ENCODE measurements around the gene ALOX15B.

Gene ALOX15B, protein sequence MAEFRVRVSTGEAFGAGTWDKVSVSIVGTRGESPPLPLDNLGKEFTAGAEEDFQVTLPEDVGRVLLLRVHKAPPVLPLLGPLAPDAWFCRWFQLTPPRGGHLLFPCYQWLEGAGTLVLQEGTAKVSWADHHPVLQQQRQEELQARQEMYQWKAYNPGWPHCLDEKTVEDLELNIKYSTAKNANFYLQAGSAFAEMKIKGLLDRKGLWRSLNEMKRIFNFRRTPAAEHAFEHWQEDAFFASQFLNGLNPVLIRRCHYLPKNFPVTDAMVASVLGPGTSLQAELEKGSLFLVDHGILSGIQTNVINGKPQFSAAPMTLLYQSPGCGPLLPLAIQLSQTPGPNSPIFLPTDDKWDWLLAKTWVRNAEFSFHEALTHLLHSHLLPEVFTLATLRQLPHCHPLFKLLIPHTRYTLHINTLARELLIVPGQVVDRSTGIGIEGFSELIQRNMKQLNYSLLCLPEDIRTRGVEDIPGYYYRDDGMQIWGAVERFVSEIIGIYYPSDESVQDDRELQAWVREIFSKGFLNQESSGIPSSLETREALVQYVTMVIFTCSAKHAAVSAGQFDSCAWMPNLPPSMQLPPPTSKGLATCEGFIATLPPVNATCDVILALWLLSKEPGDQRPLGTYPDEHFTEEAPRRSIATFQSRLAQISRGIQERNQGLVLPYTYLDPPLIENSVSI

DNA sequence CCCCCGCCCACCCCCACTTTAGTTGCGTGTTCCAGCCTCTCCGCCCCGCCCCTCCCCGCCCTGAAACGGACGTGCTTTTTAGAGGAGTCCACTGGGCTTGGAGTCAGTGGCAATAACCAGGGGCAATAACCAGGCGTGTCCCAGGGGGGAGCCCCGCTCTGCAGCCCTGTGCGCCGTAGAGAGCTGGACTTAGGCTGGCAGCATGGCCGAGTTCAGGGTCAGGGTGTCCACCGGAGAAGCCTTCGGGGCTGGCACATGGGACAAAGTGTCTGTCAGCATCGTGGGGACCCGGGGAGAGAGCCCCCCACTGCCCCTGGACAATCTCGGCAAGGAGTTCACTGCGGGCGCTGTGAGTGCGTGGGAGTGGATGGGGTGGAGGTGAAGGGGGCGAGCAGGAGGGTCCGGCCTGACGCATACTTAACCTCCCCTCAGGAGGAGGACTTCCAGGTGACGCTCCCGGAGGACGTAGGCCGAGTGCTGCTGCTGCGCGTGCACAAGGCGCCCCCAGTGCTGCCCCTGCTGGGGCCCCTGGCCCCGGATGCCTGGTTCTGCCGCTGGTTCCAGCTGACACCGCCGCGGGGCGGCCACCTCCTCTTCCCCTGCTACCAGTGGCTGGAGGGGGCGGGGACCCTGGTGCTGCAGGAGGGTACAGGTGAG is at the start of gene ALOX15B:
TSS of gene ALOX15B (plus strand) at position 106 of the 657 bp plus-strand sequence. CDS start at position 203, 97 bp downstream.
- no peak for DNase-seq

DNA sequence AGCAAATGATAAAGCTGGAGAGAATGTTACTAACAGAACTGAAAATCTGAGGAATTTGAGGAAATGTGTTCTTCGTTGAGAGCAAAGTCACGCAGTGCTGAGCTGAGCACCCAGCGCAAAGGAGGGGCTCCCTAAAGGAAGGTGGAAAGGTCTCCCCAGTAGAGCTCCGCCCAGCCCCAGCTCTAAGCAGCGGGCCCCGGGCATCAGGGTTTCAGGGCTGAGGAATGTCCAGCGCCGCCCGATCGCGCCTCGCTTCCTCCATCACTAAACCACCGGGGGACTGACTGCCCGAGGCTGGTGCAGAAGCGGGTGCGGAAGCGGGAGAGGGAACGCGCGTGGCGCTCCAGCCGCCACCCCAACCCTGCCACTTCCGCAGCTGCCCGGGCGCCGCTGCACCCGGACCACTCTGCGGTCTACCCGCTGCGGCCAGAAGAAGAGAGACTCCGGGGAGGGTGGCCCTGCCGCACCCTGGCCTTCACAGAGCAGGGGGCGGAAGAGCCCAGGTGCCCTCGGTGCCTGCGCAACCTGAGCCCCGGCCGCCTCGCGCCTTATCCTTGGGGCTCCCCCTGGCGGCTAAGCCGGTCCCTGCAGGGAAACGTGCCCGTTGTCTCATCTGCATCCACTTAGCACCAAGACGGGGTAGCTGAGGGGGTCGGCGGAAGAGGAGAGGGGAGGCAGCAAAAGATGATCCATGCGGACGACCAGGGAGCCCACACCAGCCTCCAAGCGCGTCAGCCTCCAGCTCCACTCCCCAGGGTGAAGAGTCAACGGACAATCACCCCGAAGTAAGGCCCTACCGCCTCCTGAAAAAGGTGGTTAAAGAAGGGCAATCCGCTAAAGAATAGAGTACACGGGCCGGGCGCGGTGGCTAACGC is 48.8 kb upstream of the ALOX15B start:
- DNase-seq: peak; percentile 48

DNA sequence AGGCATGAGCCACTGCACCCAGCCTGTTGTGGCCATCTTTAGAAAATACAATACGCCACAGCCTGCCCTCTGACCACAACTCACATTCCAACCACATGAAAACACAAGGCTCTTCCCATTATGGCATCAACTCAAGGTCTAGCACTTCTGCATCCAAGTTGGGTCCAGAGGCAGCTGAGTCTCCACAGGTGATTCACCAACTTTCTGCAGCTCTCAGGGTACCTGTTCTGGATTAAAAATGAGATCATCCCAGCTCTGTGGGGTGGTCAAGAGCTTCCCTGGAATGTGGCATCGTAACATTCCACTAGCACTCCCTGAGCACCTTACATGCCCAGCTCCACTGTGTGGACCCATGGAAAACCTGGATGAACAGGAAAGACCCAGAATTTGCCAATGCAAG is 46.3 kb upstream of the ALOX15B start:
- DNase-seq: no peak

DNA sequence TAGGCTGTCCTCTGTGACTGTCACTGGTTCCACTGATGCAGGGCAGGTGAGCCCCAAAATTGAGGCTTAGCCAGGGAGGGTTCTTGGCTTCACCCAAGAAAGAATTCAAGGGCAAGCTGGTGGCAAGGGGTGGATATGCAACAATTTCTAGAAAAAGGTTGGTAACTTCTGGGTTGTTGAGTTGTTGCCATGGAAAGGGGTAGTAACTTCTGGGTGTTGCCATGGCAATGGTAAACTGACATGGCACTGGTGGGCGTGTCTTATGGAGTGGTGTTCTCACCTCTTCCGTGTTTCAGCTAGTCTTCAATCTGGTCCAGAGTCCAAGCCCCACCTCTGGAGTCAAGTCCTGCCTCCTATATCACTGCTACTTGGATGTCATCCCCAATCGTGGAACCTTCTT is 45.9 kb upstream of the ALOX15B start:
- no peak for DNase-seq

DNA sequence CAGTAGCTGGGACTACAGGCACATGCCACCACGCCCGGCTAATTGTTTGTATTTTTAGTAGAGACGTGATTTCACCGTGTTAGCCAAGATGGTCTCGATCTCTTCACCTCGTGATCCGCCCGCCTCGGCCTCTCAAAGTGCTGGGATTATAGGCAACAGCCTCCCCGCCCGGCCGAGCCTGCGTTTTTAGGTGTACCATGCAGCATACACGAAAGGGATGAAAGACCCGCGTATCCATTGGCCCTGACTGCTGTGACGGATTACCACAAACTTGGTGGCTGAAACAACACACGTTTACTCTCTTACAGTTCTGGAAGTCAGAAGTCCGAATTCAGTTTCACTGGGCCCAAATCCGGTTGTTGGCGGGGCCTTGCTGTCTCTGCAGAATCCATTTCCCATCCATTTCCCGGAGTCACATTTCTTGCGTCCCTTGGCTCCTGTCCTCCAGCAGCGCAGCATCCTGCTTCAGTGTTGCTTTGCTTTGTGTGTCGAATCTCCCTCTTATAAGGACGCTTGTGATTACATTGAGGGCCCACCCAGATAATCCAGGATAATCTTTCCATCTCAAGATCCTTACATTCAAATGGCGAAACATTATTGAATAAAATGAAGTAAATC is 44.8 kb upstream of the ALOX15B start:
- DNase-seq: no peak

DNA sequence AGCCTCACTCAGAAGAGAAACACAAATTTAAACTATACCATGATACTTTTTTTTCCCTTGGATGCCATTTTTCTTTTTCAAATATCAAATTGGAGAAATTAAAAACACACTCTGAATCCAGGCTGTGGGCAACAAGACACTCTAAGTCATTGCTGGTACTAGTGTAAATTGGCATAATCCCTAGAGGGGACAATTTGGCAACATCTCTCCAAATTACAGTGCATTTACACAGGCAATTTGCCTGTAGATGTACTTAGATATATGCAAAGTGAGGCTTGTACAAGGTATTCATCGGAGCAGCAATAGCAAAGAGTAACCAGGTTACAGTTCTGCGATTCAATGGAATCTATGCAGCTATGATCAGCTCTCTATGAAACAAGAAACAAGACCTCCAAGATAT is 43.1 kb upstream of the ALOX15B start:
- DNase-seq: no peak

DNA sequence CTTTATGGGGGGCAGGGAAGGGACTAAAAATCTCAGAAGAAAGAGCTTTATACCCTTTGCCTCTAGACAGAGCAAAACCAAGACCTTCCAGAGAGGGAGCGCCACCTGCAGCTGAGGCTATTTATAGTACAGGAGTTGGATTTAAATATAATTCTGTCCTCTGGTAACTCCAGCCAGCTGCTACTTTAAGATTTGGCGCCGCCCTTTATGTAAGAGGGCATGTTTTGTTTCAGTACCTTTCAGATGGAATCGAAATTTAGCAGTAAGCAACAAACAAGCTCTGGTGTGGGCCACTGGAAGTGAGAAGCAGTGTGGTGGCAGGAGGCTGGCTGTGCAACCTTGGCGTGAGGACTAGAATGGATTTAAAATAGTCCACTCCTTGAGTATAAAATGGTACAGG is 41.7 kb upstream of the ALOX15B start:
- DNase-seq: no peak

DNA sequence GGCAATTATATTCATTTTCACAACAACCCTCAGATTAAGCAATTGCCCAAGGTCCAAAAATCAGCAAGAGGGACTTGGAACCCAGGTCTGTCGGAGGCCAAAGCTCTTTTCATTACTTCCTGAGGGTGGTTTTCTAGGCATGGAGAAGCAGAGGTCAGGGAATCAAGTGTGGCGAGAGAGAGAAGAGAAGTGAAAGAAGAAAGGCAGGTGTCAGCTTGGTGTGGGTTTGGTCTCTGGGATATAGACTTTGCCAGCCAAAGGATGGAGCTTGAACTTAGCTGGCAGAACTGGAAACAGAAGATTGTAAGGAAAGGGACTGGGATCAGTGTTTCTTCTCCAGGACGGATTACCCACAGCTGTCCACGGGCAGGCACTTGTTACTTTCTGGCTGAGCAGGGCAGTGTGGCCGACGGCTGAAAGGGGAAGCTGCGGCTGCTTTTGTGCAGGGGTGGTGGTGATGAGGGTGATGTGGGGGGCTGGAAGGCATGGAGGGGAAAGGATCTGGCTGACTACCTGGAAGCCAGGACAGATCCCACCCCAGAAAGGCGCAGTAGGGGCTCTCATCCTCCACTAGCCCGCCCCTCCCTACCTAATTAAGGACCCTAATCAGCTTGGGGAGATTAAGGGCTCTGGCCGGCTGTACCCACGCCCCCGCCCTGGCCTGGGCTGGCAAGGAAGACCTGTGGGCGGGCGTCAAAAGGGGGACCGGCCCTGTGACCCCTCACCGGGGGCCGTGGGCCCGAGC is 36.7 kb upstream of the ALOX15B start, which contains the start of gene GUCY2D:
TSS of gene GUCY2D (plus strand) at position 640 of the 745 bp plus-strand sequence. CDS start 433 bp downstream, outside the sequence.
- no peak for DNase-seq

DNA sequence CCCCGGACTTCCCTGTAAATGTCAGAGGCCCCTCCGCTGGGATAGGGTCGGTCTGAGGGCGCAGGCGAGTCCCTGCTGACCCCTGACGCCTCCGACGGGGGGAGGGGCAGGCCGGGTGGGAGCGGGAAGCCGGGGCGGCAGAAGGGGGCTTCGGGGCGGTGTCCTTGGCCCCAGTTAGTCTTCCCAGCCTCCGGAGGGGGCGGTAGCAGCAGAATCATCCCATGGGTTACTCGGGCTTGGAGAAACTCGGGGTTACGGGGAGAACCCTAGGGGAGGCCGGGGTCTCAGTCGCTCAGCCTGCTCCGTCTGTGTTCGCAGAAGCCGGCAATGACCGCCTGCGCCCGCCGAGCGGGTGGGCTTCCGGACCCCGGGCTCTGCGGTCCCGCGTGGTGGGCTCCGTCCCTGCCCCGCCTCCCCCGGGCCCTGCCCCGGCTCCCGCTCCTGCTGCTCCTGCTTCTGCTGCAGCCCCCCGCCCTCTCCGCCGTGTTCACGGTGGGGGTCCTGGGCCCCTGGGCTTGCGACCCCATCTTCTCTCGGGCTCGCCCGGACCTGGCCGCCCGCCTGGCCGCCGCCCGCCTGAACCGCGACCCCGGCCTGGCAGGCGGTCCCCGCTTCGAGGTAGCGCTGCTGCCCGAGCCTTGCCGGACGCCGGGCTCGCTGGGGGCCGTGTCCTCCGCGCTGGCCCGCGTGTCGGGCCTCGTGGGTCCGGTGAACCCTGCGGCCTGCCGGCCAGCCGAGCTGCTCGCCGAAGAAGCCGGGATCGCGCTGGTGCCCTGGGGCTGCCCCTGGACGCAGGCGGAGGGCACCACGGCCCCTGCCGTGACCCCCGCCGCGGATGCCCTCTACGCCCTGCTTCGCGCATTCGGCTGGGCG is 35.9 kb upstream of the ALOX15B start:
- no peak for DNase-seq

DNA sequence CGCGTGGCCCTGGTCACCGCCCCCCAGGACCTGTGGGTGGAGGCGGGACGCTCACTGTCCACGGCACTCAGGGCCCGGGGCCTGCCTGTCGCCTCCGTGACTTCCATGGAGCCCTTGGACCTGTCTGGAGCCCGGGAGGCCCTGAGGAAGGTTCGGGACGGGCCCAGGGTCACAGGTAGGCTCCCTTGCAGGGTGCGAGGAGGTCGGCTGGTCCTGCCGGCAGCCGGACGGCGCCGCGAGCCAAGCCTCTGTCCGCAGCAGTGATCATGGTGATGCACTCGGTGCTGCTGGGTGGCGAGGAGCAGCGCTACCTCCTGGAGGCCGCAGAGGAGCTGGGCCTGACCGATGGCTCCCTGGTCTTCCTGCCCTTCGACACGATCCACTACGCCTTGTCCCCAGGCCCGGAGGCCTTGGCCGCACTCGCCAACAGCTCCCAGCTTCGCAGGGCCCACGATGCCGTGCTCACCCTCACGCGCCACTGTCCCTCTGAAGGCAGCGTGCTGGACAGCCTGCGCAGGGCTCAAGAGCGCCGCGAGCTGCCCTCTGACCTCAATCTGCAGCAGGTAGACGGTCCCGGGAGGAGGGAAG is 35.2 kb upstream of the ALOX15B start:
- DNase-seq: no peak

DNA sequence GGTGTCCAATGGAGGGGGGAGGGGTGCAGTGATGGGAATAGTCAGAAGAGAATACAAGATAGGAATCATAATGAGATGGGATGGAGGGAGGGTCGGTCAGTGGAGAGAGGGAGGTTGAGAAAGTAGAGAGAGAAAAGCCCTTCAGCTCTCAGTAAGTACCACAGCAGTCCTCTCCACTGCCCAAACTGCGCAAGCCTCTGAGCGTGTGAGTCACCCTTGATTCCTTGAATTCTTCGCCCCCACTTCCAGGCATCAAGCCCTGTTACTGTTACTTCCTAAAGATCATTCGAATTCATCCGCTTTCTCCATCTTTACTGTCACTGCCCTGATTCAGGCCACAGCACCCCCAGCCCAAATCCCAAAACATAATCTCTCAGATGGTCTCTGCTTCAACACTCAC is 34.0 kb upstream of the ALOX15B start:
- no peak for DNase-seq

DNA sequence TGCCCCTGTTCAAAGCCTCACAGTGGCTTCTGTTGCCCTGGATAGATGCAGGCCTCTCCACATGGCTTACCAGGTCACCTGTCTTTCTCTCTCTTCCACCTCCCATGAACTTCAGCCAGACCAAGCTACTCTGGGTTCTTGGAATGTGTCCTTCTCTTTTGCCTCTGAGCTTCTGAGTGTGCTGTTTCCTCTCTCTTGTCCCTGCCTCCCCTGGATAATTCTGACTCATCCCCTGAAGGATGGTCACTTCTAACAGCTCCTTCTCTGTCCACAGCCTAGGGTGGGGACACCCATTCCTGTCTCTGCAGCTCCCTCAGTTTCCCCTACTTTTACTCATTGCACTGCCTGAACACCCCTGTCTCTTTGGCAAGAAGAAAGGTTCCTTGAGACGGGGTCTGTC is 33.5 kb upstream of the ALOX15B start:
- no peak for DNase-seq

DNA sequence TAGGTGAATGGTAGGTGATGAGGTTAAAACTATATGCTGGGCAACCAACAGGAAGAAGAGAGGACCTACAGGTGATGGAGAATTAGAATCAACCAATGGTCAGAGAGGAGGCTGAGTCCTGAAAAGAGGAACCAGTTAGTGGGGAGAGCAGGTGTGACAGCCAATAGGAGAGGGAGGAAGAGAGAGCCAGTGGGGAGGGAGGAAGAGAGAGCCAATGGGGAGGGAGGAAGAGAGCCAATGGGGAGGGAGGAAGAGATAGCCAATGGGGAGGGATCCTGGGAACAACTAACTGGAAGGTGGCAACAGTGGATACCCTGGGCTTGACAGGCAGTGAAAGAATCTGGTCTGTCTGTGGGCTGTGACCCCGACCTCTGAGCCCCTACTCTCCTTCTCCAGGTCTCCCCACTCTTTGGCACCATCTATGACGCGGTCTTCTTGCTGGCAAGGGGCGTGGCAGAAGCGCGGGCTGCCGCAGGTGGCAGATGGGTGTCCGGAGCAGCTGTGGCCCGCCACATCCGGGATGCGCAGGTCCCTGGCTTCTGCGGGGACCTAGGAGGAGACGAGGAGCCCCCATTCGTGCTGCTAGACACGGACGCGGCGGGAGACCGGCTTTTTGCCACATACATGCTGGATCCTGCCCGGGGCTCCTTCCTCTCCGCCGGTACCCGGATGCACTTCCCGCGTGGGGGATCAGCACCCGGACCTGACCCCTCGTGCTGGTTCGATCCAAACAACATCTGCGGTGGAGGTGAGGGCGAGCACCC is 32.7 kb upstream of the ALOX15B start:
- DNase-seq: no peak

DNA sequence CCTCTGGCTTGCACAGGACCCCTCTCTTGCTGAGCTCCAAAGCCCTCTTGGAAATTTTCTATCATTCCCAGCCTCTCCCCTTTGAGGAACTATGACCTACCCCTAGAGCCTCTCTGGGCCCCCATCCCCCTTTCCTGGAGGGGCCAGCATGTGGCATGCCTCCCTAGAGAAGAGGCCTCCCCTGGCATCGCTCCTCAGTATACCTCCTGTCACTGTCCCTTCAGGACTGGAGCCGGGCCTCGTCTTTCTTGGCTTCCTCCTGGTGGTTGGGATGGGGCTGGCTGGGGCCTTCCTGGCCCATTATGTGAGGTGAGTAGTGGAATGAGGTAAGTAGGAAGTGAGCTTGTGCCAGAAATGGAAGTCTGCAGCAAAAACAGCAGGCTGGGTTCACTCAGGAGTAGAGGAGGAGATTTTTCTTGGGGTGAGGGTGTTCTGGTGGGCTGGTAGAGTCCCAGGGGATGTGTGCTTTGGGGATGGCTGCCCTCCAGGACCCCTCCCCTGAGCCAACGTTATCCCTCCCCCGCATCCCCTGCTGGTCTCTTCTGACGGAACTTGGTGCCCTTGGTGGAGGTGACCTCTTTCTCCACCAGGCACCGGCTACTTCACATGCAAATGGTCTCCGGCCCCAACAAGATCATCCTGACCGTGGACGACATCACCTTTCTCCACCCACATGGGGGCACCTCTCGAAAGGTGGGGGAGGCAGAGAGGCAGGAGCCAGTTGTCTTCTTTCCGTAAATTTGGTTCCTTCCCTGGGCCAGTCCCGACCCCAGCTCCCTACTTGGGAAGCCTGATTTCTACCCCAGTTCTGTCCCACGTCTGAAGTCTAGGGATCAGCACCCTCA is 31.8 kb upstream of the ALOX15B start:
- no peak for DNase-seq

DNA sequence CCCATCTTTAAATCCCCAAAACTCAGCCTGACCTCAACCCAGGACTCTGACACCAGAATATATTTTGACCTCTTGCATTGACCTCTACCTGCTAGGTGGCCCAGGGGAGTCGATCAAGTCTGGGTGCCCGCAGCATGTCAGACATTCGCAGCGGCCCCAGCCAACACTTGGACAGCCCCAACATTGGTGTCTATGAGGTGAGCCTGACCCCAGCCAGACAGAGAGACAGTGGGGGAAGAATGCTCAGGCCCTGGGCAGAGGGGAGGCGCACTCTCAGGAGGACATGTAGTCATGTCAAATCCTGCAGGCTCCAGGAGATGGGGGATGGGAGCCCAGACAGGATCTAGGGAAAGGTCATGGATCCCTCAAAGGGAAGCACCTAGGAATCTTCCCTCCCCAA is 31.0 kb upstream of the ALOX15B start:
- DNase-seq: no peak

DNA sequence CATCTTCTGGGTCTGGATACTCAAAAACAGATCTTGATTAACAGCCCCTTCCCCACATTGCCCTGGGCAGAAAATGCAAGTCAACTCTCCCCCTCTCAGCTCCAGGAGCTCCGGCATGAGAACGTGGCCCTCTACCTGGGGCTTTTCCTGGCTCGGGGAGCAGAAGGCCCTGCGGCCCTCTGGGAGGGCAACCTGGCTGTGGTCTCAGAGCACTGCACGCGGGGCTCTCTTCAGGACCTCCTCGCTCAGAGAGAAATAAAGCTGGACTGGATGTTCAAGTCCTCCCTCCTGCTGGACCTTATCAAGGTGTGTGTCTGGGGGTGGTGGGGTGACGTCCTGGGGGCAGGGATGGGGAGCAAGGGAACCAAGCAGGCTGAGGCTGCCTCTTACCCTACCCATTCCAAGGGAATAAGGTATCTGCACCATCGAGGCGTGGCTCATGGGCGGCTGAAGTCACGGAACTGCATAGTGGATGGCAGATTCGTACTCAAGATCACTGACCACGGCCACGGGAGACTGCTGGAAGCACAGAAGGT is 26.7 kb upstream of the ALOX15B start:
- no peak for DNase-seq

DNA sequence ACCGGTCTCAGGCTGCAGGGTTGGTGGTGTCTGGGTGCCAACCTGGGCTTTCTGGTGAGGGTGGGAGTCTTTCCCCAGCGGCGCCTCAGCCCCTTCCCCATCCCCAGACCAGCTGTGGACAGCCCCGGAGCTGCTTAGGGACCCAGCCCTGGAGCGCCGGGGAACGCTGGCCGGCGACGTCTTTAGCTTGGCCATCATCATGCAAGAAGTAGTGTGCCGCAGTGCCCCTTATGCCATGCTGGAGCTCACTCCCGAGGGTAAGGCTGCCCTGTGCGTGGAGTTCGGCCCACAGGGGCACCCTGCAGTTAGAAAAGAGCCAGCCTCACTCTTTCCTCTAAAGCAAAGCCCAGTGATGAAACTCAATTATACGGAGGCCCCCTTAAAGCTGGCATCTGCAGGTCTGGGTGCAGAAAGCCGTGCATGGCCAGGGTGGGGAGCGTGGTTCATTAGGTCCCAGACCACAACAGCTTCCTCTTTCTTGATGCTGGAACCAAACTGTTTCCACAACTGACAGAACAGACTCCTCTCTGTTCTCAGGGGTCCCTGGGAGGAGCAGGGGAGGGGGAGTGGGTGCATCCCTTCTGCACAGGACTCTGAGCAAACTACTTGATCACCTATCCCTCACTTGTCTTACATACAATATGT is 25.7 kb upstream of the ALOX15B start:
- DNase-seq: no peak

Data from GOT3 (cell line).